Vagina (tissue), 2 donors: Measurements from ENCODE around the gene RIC8A. TPM values are rescaled to one million over a fixed set of nuclear protein-coding genes. Genes with fewer than 3 reads are reported as not detected.
"Not testable (repeated sequence)": the region's sequence is repeated elsewhere in the genome, so short reads cannot be mapped to it uniquely, and the experiment has no call there.

Experiments
- DNase-seq, 2 donors: peaks; one replicate each; pipeline ENCODE4 v3.0.0-alpha.2; 2017; ENCODE audit errors: extremely low spot score in 2 of 2
- H3K27ac ChIP-seq: fragments of 200-600 bp; sonication (generic); one replicate; pipeline ENCODE4 v1.5.1; 2019
- H3K27me3 ChIP-seq: fragments of 200-600 bp; sonication (generic); one replicate; pipeline ENCODE4 v1.5.1; 2019
- H3K36me3 ChIP-seq, 2 donors: fragments of 200-600 bp; sonication (generic); one replicate each; pipeline ENCODE4 v1.5.1; 2017 to 2019
- H3K4me1 ChIP-seq: fragments of 200-600 bp; sonication (generic); one replicate; pipeline ENCODE4 v1.5.1; 2019
- H3K4me3 ChIP-seq, 2 donors: fragments of 200-600 bp; sonication (generic); 1 replicate in 1 of 2; 2 replicates in 1 of 2; pipeline ENCODE4 v1.5.1; 2016 to 2019
- H3K9me3 ChIP-seq: fragments of 200-600 bp; sonication (generic); one replicate; pipeline ENCODE4 v1.5.1; 2019
- POLR2A ChIP-seq, 2 donors: fragments of 450-650 bp; IDR thresholded peaks; one replicate each; pipeline ENCODE4 v1.6.1; 2017; ENCODE audit warnings: antibody characterized with exemption in 2 of 2, mild to moderate bottlenecking in 2 of 2, moderate library complexity in 2 of 2
- POLR2AphosphoS5 ChIP-seq, 2 donors: sonication (generic); formaldehyde crosslinking; IDR thresholded peaks; one replicate each; pipeline ENCODE4 v1.9.0; 2017; ENCODE audit warnings: antibody characterized with exemption in 2 of 2, mild to moderate bottlenecking in 2 of 2, low read depth in 1 of 2; ENCODE audit not compliant: insufficient read depth in 1 of 2
- intact Hi-C: fragments of 100-400 bp; cut with DNase I; formaldehyde crosslinking; loops from one replicate; pipeline ENCODE4 v1.15.1; 2023
- total RNA-seq: library from RNA; depleted of rRNA; stranded (reverse); fragments of >200 nt; gene quantifications from one replicate; pipeline ENCODE4 v1.2.3, GENCODE V29; 2016
- TF ChIP-seq, protein P1 (sequence below), 3 experiments: fragments of 450-650 bp in 2 of 3; fragments of 200-600 bp in 1 of 3; sonication (generic) in 1 of 3; IDR thresholded peaks; one replicate each; pipeline ENCODE4 v1.5.1; 2017 to 2019; ENCODE audit warnings: antibody characterized with exemption in 3 of 3, mild to moderate bottlenecking in 2 of 3, moderate library complexity in 2 of 3

The RIC8A gene
- total RNA-seq, 1 donor from 2014 or later = 90.1 TPM

DNA sequence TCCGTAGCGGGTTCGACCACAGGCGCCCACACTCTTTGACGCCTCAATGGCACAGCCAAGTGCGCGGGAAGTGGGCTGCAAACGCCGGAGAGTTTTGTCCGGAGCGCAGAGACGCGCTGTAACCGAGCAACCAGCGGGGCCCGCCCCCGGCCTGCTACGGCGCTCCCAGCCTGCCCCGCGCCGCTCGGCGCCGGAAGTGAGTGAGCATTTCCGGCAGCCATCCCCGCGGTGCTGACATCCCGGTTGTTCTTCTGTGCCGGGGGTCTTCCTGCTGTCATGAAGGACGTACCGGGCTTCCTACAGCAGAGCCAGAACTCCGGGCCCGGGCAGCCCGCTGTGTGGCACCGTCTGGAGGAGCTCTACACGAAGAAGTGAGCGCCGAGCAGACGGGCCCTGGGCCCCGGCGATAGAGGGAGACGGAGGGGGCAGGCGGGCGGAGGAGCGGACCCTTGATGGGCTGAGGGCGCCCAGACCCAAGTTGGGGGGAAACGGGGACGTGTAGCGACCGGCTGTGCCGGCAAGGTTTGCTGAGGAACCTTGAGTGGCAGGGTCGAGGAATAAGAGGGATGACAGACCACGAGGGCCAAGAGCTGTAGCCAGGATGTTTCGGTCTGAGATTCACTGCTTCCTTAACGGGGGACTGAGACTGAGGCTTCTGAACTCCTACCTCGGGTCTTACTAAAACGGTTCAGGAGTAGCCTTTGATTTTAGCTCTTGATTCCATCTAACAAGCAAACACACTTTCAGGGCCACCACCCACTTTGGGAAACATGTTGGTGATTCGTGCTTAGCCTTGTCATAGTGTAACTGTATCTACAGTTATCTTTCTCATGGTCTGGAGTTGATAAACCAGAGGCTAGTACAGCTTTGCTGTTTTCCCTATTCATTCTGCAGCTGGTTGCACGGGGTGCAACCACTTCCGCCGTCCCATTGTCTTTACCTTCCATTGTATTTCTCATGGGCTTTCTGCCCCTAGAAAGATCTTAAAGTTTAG, 29.6 kb downstream of the RIC8A start, which contains the start of gene PSMD13:
Gene PSMD13 (plus strand): TSS at position 203 of the 994 bp plus-strand sequence. CDS start 74 bp downstream, at position 277.
- Histone ChIP-seq H3K27ac (peak within 1 kb of the TSS; percentile 90), H3K9me3 (no peaks in the 10 kb centered on the region), H3K27me3 (no peaks in the 10 kb centered on the region), H3K4me3 (peak within 1 kb of the TSS; percentile 60 to 92), H3K36me3 (peaks cover 0 to 13% of the 10 kb centered on the region in 2 donors), H3K4me1 (peaks cover 25% of the 10 kb centered on the region)
- DNase-seq = no peak
- TF ChIP-seq POLR2A (IDR thresholded peaks at IDR 0.05) (peak in 1 of 2 donors; percentile 39), POLR2AphosphoS5 (IDR thresholded peaks at IDR 0.05; ENCODE audit: insufficient read depth in 1 of 2, low read depth in 1 of 2) (peak; percentile 89 to 90)
- TF ChIP-seq, protein P1, sequence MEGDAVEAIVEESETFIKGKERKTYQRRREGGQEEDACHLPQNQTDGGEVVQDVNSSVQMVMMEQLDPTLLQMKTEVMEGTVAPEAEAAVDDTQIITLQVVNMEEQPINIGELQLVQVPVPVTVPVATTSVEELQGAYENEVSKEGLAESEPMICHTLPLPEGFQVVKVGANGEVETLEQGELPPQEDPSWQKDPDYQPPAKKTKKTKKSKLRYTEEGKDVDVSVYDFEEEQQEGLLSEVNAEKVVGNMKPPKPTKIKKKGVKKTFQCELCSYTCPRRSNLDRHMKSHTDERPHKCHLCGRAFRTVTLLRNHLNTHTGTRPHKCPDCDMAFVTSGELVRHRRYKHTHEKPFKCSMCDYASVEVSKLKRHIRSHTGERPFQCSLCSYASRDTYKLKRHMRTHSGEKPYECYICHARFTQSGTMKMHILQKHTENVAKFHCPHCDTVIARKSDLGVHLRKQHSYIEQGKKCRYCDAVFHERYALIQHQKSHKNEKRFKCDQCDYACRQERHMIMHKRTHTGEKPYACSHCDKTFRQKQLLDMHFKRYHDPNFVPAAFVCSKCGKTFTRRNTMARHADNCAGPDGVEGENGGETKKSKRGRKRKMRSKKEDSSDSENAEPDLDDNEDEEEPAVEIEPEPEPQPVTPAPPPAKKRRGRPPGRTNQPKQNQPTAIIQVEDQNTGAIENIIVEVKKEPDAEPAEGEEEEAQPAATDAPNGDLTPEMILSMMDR (IDR thresholded peaks at IDR 0.05) = no peak
- intact Hi-C loops = no loop called here

DNA sequence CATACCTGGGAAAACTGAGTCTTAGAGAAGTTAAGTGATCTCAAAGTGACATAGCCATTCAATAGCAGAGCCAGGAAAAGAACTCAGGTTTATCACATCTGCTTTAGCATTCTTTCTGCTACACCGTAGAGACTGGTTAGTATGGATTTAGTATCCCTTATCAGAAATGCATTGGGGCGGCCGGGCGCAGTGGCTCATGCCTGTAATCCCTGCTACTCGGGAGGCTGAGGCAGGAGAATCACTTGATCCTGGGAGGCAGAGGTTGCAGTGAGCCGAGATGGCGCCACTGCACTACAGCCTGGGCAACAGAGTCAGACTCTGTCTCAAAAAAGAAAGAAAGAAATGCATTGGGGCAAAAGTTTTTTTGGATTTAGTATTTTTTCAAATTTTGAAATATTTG, 30.8 kb downstream of the RIC8A start:
- intact Hi-C loops, H3K4me3 ChIP-seq, H3K27me3 ChIP-seq, DNase-seq, H3K27ac ChIP-seq, H3K9me3 ChIP-seq: not testable (repeated sequence)
- Histone ChIP-seq H3K4me1 (peaks cover 25% of the 10 kb centered on the region), H3K36me3 (peaks cover 0 to 20% of the 10 kb centered on the region in 2 donors)

DNA sequence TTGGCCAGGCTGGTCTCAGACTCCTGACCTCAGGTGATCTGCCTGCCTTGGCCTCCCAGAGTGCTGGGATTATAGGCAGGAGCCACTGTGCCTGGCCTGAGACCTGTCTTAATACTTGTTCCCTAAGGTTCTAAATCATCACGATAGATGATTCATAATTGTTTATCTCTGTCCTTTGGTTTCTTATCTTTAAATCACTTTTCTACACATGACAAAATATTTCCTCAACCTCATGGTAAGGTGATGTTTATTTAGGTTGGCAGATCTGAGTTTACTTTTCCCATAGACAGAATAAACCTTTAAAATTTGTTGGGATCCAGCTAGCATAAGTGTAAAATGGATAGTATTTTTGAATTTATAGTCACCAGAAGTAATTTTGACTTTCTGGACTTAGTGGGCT, 32.8 kb downstream of the RIC8A start:
- H3K4me3 ChIP-seq = no peak overlapping the region
- TF ChIP-seq, protein P1 (IDR thresholded peaks at IDR 0.05) = no peak
- no peak for TF ChIP-seq POLR2A (IDR thresholded peaks at IDR 0.05)
- TF ChIP-seq POLR2AphosphoS5 (IDR thresholded peaks at IDR 0.05; ENCODE audit: insufficient read depth in 1 of 2, low read depth in 1 of 2) = no peak
- no peak overlapping the region for H3K27ac ChIP-seq
- intact Hi-C loops = no loop called here
- no peaks in the 10 kb centered on the region for H3K27me3 ChIP-seq
- no peaks in the 10 kb centered on the region for H3K9me3 ChIP-seq
- no peak for DNase-seq
- H3K4me1 ChIP-seq = peaks cover 17% of the 10 kb centered on the region
- peaks cover 0 to 32% of the 10 kb centered on the region in 2 donors for H3K36me3 ChIP-seq

DNA sequence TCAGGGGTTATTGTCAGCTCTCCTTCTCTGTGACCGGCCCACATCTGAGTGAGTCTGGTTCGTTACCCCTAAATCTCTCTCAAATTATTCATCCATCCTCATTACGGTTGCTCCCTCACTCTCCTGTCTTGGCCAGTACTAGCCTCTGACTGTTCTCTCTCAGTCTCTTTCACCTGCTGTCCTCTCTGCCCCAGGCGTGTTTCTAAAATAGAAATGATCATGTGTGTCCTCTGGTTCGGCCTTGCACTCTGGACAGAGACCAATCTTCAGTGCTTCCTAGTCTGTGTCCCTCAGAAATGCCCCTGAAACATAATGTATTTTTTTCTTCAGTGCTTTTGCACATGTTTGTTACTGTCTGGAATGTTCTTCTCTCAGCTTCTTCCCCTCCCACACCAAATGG, 34.1 kb downstream of the RIC8A start:
- peaks cover 14% of the 10 kb centered on the region for H3K4me1 ChIP-seq
- H3K27ac ChIP-seq = no peak overlapping the region
- intact Hi-C loops = no loop called here
- H3K27me3 ChIP-seq = no peaks in the 10 kb centered on the region
- no peaks in the 10 kb centered on the region for H3K9me3 ChIP-seq
- peaks cover 0 to 44% of the 10 kb centered on the region in 2 donors for H3K36me3 ChIP-seq
- peak in 1 of 2 donors; percentile 44 for DNase-seq
- no peak overlapping the region for H3K4me3 ChIP-seq
- TF ChIP-seq, protein P1 (IDR thresholded peaks at IDR 0.05) = no peak
- no peak for TF ChIP-seq POLR2A (IDR thresholded peaks at IDR 0.05)
- TF ChIP-seq POLR2AphosphoS5 (IDR thresholded peaks at IDR 0.05; ENCODE audit: insufficient read depth in 1 of 2, low read depth in 1 of 2) = no peak

DNA sequence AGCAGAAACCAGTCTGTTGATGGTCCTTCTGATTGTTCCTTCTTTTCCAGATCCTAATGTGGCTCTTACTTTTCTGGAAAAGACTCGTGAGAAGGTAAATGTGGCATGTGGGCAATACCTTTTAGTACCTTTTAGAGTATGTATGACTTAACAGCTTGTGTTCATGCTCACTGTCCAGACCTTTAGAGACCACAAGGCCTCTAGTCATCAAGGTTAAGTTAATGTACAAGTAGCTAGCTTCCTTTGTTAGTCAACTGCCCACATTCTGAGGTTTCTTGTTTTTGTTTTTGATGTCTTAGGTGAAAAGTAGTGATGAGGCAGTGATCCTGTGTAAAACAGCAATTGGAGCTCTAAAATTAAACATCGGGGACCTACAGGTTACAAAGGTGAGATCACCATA, 36.9 kb downstream of the RIC8A start:
- H3K9me3 ChIP-seq = no peaks in the 10 kb centered on the region
- intact Hi-C loops = no loop called here
- H3K4me1 ChIP-seq = no peaks in the 10 kb centered on the region
- H3K27ac ChIP-seq = no peak overlapping the region
- TF ChIP-seq POLR2A (IDR thresholded peaks at IDR 0.05) = no peak
- TF ChIP-seq, protein P1 (IDR thresholded peaks at IDR 0.05) = no peak
- no peak for TF ChIP-seq POLR2AphosphoS5 (IDR thresholded peaks at IDR 0.05; ENCODE audit: insufficient read depth in 1 of 2, low read depth in 1 of 2)
- H3K27me3 ChIP-seq = no peaks in the 10 kb centered on the region
- no peak for DNase-seq
- peaks cover 0 to 69% of the 10 kb centered on the region in 2 donors for H3K36me3 ChIP-seq
- no peak overlapping the region for H3K4me3 ChIP-seq
